GM12878 (cell line): Measurements from ENCODE around the gene EPX. TPM values are rescaled to one million over a fixed set of nuclear protein-coding genes. Genes with fewer than 3 reads are reported as not detected.

Experiments
- ATAC-seq: fragments of 200-7000 bp; cut with Tn5 transposase; 3 replicates; pipeline ENCODE4 v1.9.1; 2020; ENCODE audit warnings: mild to moderate bottlenecking, moderate library complexity
- BruUV-seq: library from RNA; stranded (reverse); fragments of 400-500 nt; replicated peaks from 2 replicates; lab custom pipeline; 2021; lab: Mats Ljungman, UMichigan
- CTCF ChIA-PET: fragments of 300-600 bp; sonication (Branson Sonifier 250); formaldehyde crosslinking; extraction: SDS; loops from one replicate; lab custom pipeline; 2021; ENCODE audit warnings: inconsistent platforms; lab: Yijun Ruan, JAX
- POLR2A ChIA-PET: fragments of 350-600 bp; formaldehyde crosslinking; extraction: SDS; loops from one replicate; lab custom pipeline; 2021; ENCODE audit warnings: inconsistent platforms; lab: Charles Lee
- RAD21 ChIA-PET: fragments of 300-600 bp; sonication (Branson Sonifier 250); formaldehyde crosslinking; loops from one replicate; lab custom pipeline; 2023; ENCODE audit warnings: antibody characterized with exemption; ENCODE audit not compliant: unreplicated experiment; lab: Charles Lee
- SMC1A ChIA-PET: fragments of 300-600 bp; sonication (Branson Sonifier 250); formaldehyde crosslinking; loops from one replicate; lab custom pipeline; 2023; ENCODE audit not compliant: unreplicated experiment, uncharacterized antibody; lab: Charles Lee
- DNase-seq: peaks from one replicate; pipeline ENCODE4 v3.0.0-alpha.2; 2011; ENCODE audit warnings: low read depth, low spot score
- FAIRE-seq: peaks from 3 replicates; lab custom pipeline; 2011; peaks lifted over from hg19 to GRCh38; lab: Jason Lieb, UNC
- H2AFZ ChIP-seq: 2 replicates; pipeline ENCODE4 v1.6.0; 2011; ENCODE audit warnings: low read depth, low read length, control low read depth; ENCODE audit not compliant: control insufficient read depth
- H3K27ac ChIP-seq: 2 replicates; pipeline ENCODE4 v1.5.1; 2011; ENCODE audit warnings: control low read depth; ENCODE audit not compliant: control insufficient read depth, insufficient read depth
- H3K27me3 ChIP-seq, 2 experiments: replicated peaks in 1 of 2; 2 replicates each; pipeline versions ENCODE4 v1.6.0 to v1.6.1; 2011; ENCODE audit warnings: low read length in 1 of 2; ENCODE audit not compliant: control insufficient read depth in 2 of 2, insufficient read depth in 2 of 2
- H3K36me3 ChIP-seq, 2 experiments: 2 replicates each; pipeline ENCODE4 v1.5.1; 2011; ENCODE audit warnings: low read length in 1 of 2; ENCODE audit not compliant: control insufficient read depth in 2 of 2, insufficient read depth in 2 of 2
- H3K4me1 ChIP-seq: 2 replicates; pipeline ENCODE4 v1.6.1; 2011; ENCODE audit warnings: mild to moderate bottlenecking, low read length, moderate library complexity, mixed read lengths; ENCODE audit not compliant: control insufficient read depth, insufficient read depth
- H3K4me2 ChIP-seq: 2 replicates; pipeline ENCODE4 v1.6.0; 2011; ENCODE audit warnings: control low read depth; ENCODE audit not compliant: control insufficient read depth, insufficient read depth
- H3K4me3 ChIP-seq: fragments of 200-600 bp; sonication (generic); 2 replicates; pipeline ENCODE4 v1.5.1; 2016
- H3K79me2 ChIP-seq: 2 replicates; pipeline ENCODE4 v1.6.0; 2011; ENCODE audit warnings: low read length; ENCODE audit not compliant: control insufficient read depth, insufficient read depth
- H3K9ac ChIP-seq: 2 replicates; pipeline ENCODE4 v1.8.0; 2011; ENCODE audit warnings: low read length, control low read depth, mixed read lengths; ENCODE audit not compliant: control insufficient read depth, insufficient read depth
- H3K9me3 ChIP-seq: replicated peaks from 3 replicates; pipeline ENCODE4 v1.5.1; 2011; ENCODE audit warnings: mild to moderate bottlenecking, low read length; ENCODE audit not compliant: control insufficient read depth, insufficient read depth
- H4K20me1 ChIP-seq: 2 replicates; pipeline ENCODE4 v1.6.0; 2011; ENCODE audit not compliant: control insufficient read depth, insufficient read depth
- BHLHE40 ChIP-seq, 2 experiments: fragments of 450-650 bp in 1 of 2; IDR thresholded peaks; 2 replicates each; pipeline ENCODE4 v1.6.1; 2011 to 2017; ENCODE audit warnings: low read depth in 2 of 2, borderline replicate concordance in 1 of 2, improper control_type of control experiment in 1 of 2, low read length in 1 of 2, mild to moderate bottlenecking in 1 of 2
- CBX3 ChIP-seq: fragments of 200-600 bp; sonication (generic); IDR thresholded peaks from 2 replicates; pipeline ENCODE4 v1.6.1; 2016; ENCODE audit warnings: low read depth, borderline replicate concordance
- CHD4 ChIP-seq: fragments of 200-600 bp; sonication (generic); IDR thresholded peaks from 2 replicates; pipeline ENCODE4 v1.6.1; 2016; ENCODE audit warnings: mild to moderate bottlenecking
- EED ChIP-seq: sonication (generic); IDR thresholded peaks from 2 replicates; pipeline ENCODE4 v1.6.1; 2016; ENCODE audit warnings: antibody characterized with exemption, low read depth
- HDGF ChIP-seq: fragments of 450-650 bp; IDR thresholded peaks from 2 replicates; pipeline ENCODE4 v1.6.1; 2016; ENCODE audit warnings: antibody characterized with exemption
- KDM1A ChIP-seq: fragments of 200-600 bp; sonication (generic); IDR thresholded peaks from 2 replicates; pipeline ENCODE4 v1.6.1; 2016; ENCODE audit warnings: borderline replicate concordance
- PAX5 ChIP-seq: IDR thresholded peaks from 2 replicates; pipeline ENCODE4 v1.6.1; 2011; ENCODE audit warnings: low read depth, low read length, borderline replicate concordance
- POLR2A ChIP-seq: IDR thresholded peaks from 2 replicates; pipeline ENCODE4 v1.6.1; 2011; ENCODE audit warnings: low read depth, mild to moderate bottlenecking, low read length
- SIN3A ChIP-seq: IDR thresholded peaks from 2 replicates; pipeline ENCODE4 v1.6.1; 2012; ENCODE audit warnings: low read depth, low read length, improper control_type of control experiment
- SP1 ChIP-seq: IDR thresholded peaks from one replicate; pipeline ENCODE4 v1.6.1; 2011; ENCODE audit warnings: low read depth, low read length
- YY1 ChIP-seq: IDR thresholded peaks from 2 replicates; pipeline ENCODE4 v1.6.1; 2011; ENCODE audit warnings: low read depth, mild to moderate bottlenecking, low read length
- ZZZ3 ChIP-seq: IDR thresholded peaks from 2 replicates; pipeline ENCODE4 v1.6.1; 2011; ENCODE audit warnings: low read depth; ENCODE audit not compliant: control insufficient read depth, insufficient read length
- whole genome bisulfite sequencing: methylation state at CpG from one replicate; pipeline ENCODE4 v1.1.6; 2016; ENCODE audit warnings: low lambda C conversion rate; ENCODE audit not compliant: insufficient replicate concordance, insufficient coverage; ENCODE audit errors: missing lambda C conversion rate; 5-methylcytosine and 5-hydroxymethylcytosine counted together
- in situ Hi-C: fragments of 300-500 bp; cut with MboI; formaldehyde crosslinking; loops from 9 replicates; pipeline ENCODE4 v1.14.3; 2018; ENCODE audit warnings: mixed read lengths
- intact Hi-C: fragments of 100-400 bp; cut with micrococcal nuclease; formaldehyde crosslinking; loops from one replicate; pipeline ENCODE4 v1.14.2; 2022; ENCODE audit not compliant: unreplicated experiment
- polyA plus RNA-seq, 11 experiments: library from polyadenylated mRNA; depleted of rRNA in 4 of 11; unstranded in 6 of 11; stranded (reverse) in 5 of 11; fragments of >200 nt; fragmentation: Nextera tagmentation in 4 of 11; fragmentation: Illumina TruSeq in 1 of 11; extraction: Ambion mirVana in 4 of 11; extraction: Trizol in 1 of 11; gene quantifications; 1 replicate in 1 of 11; 2 replicates in 10 of 11; pipeline versions ENCODE4 v1.2.1 to v1.2.3, GENCODE V29; 2011 to 2016; ENCODE audit warnings: inconsistent platforms in 2 of 11, missing spikeins in 2 of 11, low read depth in 1 of 11
- total RNA-seq, 4 experiments: library from RNA; depleted of rRNA in 3 of 4; stranded (reverse); fragments of >200 nt in 3 of 4; fragmentation: Illumina TruSeq in 1 of 4; extraction: Trizol in 1 of 4; gene quantifications; 2 replicates each; pipeline versions ENCODE4 v1.2.1 to v1.2.3, GENCODE V29; 2013 to 2021
- TF ChIP-seq, protein P1 (sequence below): fragments of 450-650 bp; IDR thresholded peaks from 2 replicates; pipeline ENCODE4 v1.6.1; 2017; ENCODE audit warnings: low read depth, mild to moderate bottlenecking, moderate library complexity
- TF ChIP-seq, protein P2 (sequence below), 3 experiments: IDR thresholded peaks in 2 of 3; conservative IDR thresholded peaks in 1 of 3; 2 replicates each; pipeline ENCODE4 v1.5.1; 2011; ENCODE audit warnings: low read depth in 3 of 3, low read length in 3 of 3, mild to moderate bottlenecking in 3 of 3, control low read depth in 2 of 3, moderate library complexity in 2 of 3, inconsistent platforms in 1 of 3, mixed read lengths in 1 of 3; ENCODE audit not compliant: control insufficient read depth in 2 of 3, insufficient read depth in 1 of 3; ENCODE audit errors: extremely low read depth in 1 of 3

The EPX gene
- total and polyA plus RNA-seq, 10 of the 15 experiments (the other 5 are each of a cell fraction or from before 2014, with no cell fraction given): 0.03 TPM; not detected in 9

GRCh38 chr17:58236394-58236793, 43.9 kb downstream of the EPX start:
- Histone ChIP-seq H3K27ac (no peak overlapping the region), H3K4me2 (no peak overlapping the region), H3K9ac (no peak overlapping the region)
- SMC1A ChIA-PET: interaction anchor here (0.6 to 3.1 kb wide), 6 partner anchors 12 to 146 kb away, joined by 3 to 23 read pairs (median 6); no protein-coding TSS in a partner anchor
- POLR2A ChIA-PET: interaction anchor here (1.3 kb wide), 2 partner anchors 11 to 90 kb away, joined by 3 to 6 read pairs; no protein-coding TSS in a partner anchor
- no peak for TF ChIP-seq HDGF
- TF ChIP-seq SIN3A: no peak
- no peak for TF ChIP-seq KDM1A
- TF ChIP-seq EED: no peak
- TF ChIP-seq CBX3: no peak
- no peak for TF ChIP-seq ZZZ3
- TF ChIP-seq SP1: no peak
- TF ChIP-seq, protein P1, sequence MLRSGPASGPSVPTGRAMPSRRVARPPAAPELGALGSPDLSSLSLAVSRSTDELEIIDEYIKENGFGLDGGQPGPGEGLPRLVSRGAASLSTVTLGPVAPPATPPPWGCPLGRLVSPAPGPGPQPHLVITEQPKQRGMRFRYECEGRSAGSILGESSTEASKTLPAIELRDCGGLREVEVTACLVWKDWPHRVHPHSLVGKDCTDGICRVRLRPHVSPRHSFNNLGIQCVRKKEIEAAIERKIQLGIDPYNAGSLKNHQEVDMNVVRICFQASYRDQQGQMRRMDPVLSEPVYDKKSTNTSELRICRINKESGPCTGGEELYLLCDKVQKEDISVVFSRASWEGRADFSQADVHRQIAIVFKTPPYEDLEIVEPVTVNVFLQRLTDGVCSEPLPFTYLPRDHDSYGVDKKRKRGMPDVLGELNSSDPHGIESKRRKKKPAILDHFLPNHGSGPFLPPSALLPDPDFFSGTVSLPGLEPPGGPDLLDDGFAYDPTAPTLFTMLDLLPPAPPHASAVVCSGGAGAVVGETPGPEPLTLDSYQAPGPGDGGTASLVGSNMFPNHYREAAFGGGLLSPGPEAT: no peak
- TF ChIP-seq, protein P2, sequence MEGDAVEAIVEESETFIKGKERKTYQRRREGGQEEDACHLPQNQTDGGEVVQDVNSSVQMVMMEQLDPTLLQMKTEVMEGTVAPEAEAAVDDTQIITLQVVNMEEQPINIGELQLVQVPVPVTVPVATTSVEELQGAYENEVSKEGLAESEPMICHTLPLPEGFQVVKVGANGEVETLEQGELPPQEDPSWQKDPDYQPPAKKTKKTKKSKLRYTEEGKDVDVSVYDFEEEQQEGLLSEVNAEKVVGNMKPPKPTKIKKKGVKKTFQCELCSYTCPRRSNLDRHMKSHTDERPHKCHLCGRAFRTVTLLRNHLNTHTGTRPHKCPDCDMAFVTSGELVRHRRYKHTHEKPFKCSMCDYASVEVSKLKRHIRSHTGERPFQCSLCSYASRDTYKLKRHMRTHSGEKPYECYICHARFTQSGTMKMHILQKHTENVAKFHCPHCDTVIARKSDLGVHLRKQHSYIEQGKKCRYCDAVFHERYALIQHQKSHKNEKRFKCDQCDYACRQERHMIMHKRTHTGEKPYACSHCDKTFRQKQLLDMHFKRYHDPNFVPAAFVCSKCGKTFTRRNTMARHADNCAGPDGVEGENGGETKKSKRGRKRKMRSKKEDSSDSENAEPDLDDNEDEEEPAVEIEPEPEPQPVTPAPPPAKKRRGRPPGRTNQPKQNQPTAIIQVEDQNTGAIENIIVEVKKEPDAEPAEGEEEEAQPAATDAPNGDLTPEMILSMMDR (IDR thresholded peaks at IDR 0.05 in 2 of 3, conservative IDR thresholded peaks at IDR 0.05 in 1 of 3; ENCODE audit: control insufficient read depth in 2 of 3, extremely low read depth in 1 of 3, insufficient read depth in 1 of 3, low read depth in 3 of 3, low read length in 3 of 3): no peak
- no peak for TF ChIP-seq BHLHE40 (IDR thresholded peaks at IDR 0.05; ENCODE audit: borderline replicate concordance in 1 of 2, low read depth in 2 of 2, low read length in 1 of 2)
- no peak for TF ChIP-seq POLR2A
- TF ChIP-seq YY1: no peak
- TF ChIP-seq PAX5: no peak
- no peak for TF ChIP-seq CHD4
- TF ChIP-seq, all 136 proteins: peak for 0
- H4K20me1 ChIP-seq: no peaks in the 10 kb centered on the region
- no TSS peak for BruUV-seq
- no peaks in the 10 kb centered on the region for H3K79me2 ChIP-seq
- peaks cover 21% of the 10 kb centered on the region for H3K4me1 ChIP-seq
- WGBS: 25% methylated on average over 2 of the region's 2 CpGs
- ATAC-seq: no peak
- ChIA-PET RAD21 (interaction anchor here (0.6 to 2.1 kb wide), 6 partner anchors 9 to 108 kb away, joined by 3 to 6 read pairs (median 4); no protein-coding TSS in a partner anchor), CTCF (interaction anchor here (0.6 to 5.3 kb wide), 11 partner anchors 9 to 1800 kb away, joined by 3 to 29 read pairs (median 4); partner anchors contain the start of gene RNF43)
- intact Hi-C loops (no loop called here), in situ Hi-C loops (no loop called here)
- DNase-seq: no peak
- H2AFZ ChIP-seq: no peak overlapping the region
- no peaks in the 10 kb centered on the region for H3K9me3 ChIP-seq
- no peaks in the 10 kb centered on the region for H3K36me3 ChIP-seq
- H3K27me3 ChIP-seq: peaks cover 0 to 3% of the 10 kb centered on the region in 2 experiments; a peak in 1 of 4 replicates
- no peak for FAIRE-seq
- H3K4me3 ChIP-seq: no peak overlapping the region
